Gastroesophageal sphincter (tissue), 4 donors: ENCODE data around the gene CPVL. TPM values are rescaled to one million over a fixed set of nuclear protein-coding genes. Genes with fewer than 3 reads are reported as not detected.

Source experiments
- ATAC-seq: fragments of 150-250 bp; one replicate; pipeline ENCODE4 v1.9.1; 2016; ENCODE audit warnings: mild to moderate bottlenecking, moderate library complexity
- H3K27ac ChIP-seq, 4 donors: fragments of 200-600 bp; sonication (generic) in 3 of 4; 1 replicate in 3 of 4; 2 replicates in 1 of 4; pipeline ENCODE4 v1.5.1; 2016 to 2019
- H3K27me3 ChIP-seq: fragments of 200-600 bp; sonication (generic); one replicate; pipeline ENCODE4 v1.5.1; 2019
- H3K36me3 ChIP-seq, 2 donors: fragments of 200-600 bp; sonication (generic); one replicate each; pipeline ENCODE4 v1.5.1; 2019; ENCODE audit warnings: control low read depth in 1 of 2
- H3K4me1 ChIP-seq, 3 donors: fragments of 200-600 bp; sonication (generic); 1 replicate in 2 of 3; 2 replicates in 1 of 3; pipeline ENCODE4 v1.5.1; 2016 to 2019; ENCODE audit warnings: control low read depth in 2 of 3
- H3K4me3 ChIP-seq, 2 donors: fragments of 200-600 bp; sonication (generic); one replicate each; pipeline ENCODE4 v1.5.1; 2019; ENCODE audit warnings: mild to moderate bottlenecking in 1 of 2, moderate library complexity in 1 of 2
- H3K9me3 ChIP-seq, 3 donors: fragments of 200-600 bp; sonication (generic); one replicate each; pipeline ENCODE4 v1.5.1; 2017 to 2019; ENCODE audit warnings: control low read depth in 2 of 3
- CTCF ChIP-seq, 4 experiments: fragments of 200-600 bp in 2 of 4; fragments of 450-650 bp in 2 of 4; sonication (generic) in 1 of 4; IDR thresholded peaks; one replicate each; pipeline ENCODE4 v1.5.1; 2017 to 2019; ENCODE audit warnings: antibody characterized with exemption in 4 of 4, mild to moderate bottlenecking in 2 of 4, moderate library complexity in 2 of 4
- EP300 ChIP-seq: sonication (generic); formaldehyde crosslinking; IDR thresholded peaks from one replicate; pipeline ENCODE4 v1.6.1; 2017; ENCODE audit warnings: antibody characterized with exemption, mild to moderate bottlenecking
- POLR2A ChIP-seq, 2 donors: fragments of 450-650 bp; IDR thresholded peaks; one replicate each; pipeline ENCODE4 v1.6.1; 2017; ENCODE audit warnings: antibody characterized with exemption in 2 of 2, mild to moderate bottlenecking in 2 of 2, moderate library complexity in 1 of 2
- POLR2AphosphoS5 ChIP-seq: sonication (generic); formaldehyde crosslinking; IDR thresholded peaks from one replicate; pipeline ENCODE4 v1.6.1; 2017; ENCODE audit warnings: antibody characterized with exemption
- WGBS, 2 donors: methylation state at CpG; one replicate each; pipeline ENCODE4 v1.1.5; 2018; ENCODE audit warnings: low coverage in 1 of 2; 5-methylcytosine and 5-hydroxymethylcytosine counted together
- total RNA-seq, 4 donors: library from RNA; depleted of rRNA; stranded (reverse); fragments of >200 nt; gene quantifications; one replicate each; pipeline ENCODE4 v1.1.0, GENCODE V29; 2016

Gene CPVL
- total RNA-seq, 4 donors from 2014 or later: 4.8 to 24.6 (median 15.1) TPM

GRCh38 chr7:28980451-28981160, 165.7 kb downstream of the CPVL start:
- Histone ChIP-seq H3K4me1 (peaks cover 3 to 28% (median 4%) of the 10 kb centered on the region in 3 donors), H3K9me3 (no peaks in the 10 kb centered on the region), H3K4me3 (no peak overlapping the region), H3K27ac (peak overlapping the region in 3 of 4 donors; percentile 12 to 53 (median 37)), H3K36me3 (no peaks in the 10 kb centered on the region), H3K27me3 (no peaks in the 10 kb centered on the region)
- peak; percentile 28 for TF ChIP-seq POLR2AphosphoS5
- no peak for TF ChIP-seq CTCF (IDR thresholded peaks at IDR 0.05)
- TF ChIP-seq POLR2A (IDR thresholded peaks at IDR 0.05): no peak
- TF ChIP-seq EP300: no peak
- peak; percentile 51 for ATAC-seq
- WGBS, 2 donors: 40 to 59% methylated on average over 8 of the region's 8 CpGs

- no peak overlapping the region for H3K27ac ChIP-seq
Observed at GRCh38 chr7:28979776-28980175, 166.6 kb downstream of the CPVL start.

GRCh38 chr7:28977881-28978280, 168.5 kb downstream of the CPVL start:
- peaks cover 0 to 15% (median 3%) of the 10 kb centered on the region in 3 donors for H3K4me1 ChIP-seq
- TF ChIP-seq EP300 (no peak), CTCF (IDR thresholded peaks at IDR 0.05) (no peak), POLR2AphosphoS5 (no peak), POLR2A (IDR thresholded peaks at IDR 0.05) (no peak)
- peaks cover 0 to 14% (median 0%) of the 10 kb centered on the region in 3 donors for H3K9me3 ChIP-seq
- H3K27me3 ChIP-seq: no peaks in the 10 kb centered on the region
- no peak overlapping the region for H3K4me3 ChIP-seq
- H3K36me3 ChIP-seq: no peaks in the 10 kb centered on the region
- no peak for ATAC-seq
- WGBS, 2 donors: 57% methylated on average over 1 of the region's 1 CpG; no CpG with 5 or more reads in 1 of the 2 donors
- no peak overlapping the region for H3K27ac ChIP-seq

More at GRCh38 chr7:28979776-28980175, 166.6 kb downstream of the CPVL start:
- WGBS, 2 donors: 52 to 68% methylated on average over 2 of the region's 3 CpGs
- Histone ChIP-seq H3K27me3 (no peaks in the 10 kb centered on the region), H3K4me1 (peaks cover under 1 to 21% (median 3%) of the 10 kb centered on the region in 3 donors), H3K9me3 (no peaks in the 10 kb centered on the region), H3K4me3 (no peak overlapping the region), H3K36me3 (no peaks in the 10 kb centered on the region)
- TF ChIP-seq CTCF (IDR thresholded peaks at IDR 0.05): no peak
- TF ChIP-seq POLR2AphosphoS5: no peak
- no peak for TF ChIP-seq EP300
- TF ChIP-seq POLR2A (IDR thresholded peaks at IDR 0.05): no peak
- ATAC-seq: peak; percentile 51

GRCh38 chr7:28976022-28976421, 170.3 kb downstream of the CPVL start:
- WGBS, 2 donors: 77 to 85% methylated on average over 3 of the region's 3 CpGs
- Histone ChIP-seq H3K27me3 (no peaks in the 10 kb centered on the region), H3K4me3 (no peak overlapping the region), H3K27ac (no peak overlapping the region), H3K36me3 (no peaks in the 10 kb centered on the region), H3K9me3 (peaks cover 0 to 30% (median 0%) of the 10 kb centered on the region in 3 donors), H3K4me1 (peaks cover 0 to 8% (median 3%) of the 10 kb centered on the region in 3 donors)
- no peak for TF ChIP-seq POLR2AphosphoS5
- TF ChIP-seq POLR2A (IDR thresholded peaks at IDR 0.05): no peak
- TF ChIP-seq EP300: no peak
- no peak for ATAC-seq

GRCh38 chr7:28973591-28973990, 172.7 kb downstream of the CPVL start:
- no peaks in the 10 kb centered on the region for H3K4me1 ChIP-seq
- no peak overlapping the region for H3K4me3 ChIP-seq
- WGBS, 2 donors: 89 to 95% methylated on average over 3 of the region's 3 CpGs
- no peak for ATAC-seq
- TF ChIP-seq POLR2AphosphoS5 (no peak), CTCF (IDR thresholded peaks at IDR 0.05) (no peak)
- H3K36me3 ChIP-seq: no peaks in the 10 kb centered on the region
- H3K27me3 ChIP-seq: no peaks in the 10 kb centered on the region
- H3K9me3 ChIP-seq: peaks cover 0 to 39% (median 0%) of the 10 kb centered on the region in 3 donors
- H3K27ac ChIP-seq: no peak overlapping the region
